GM18861 (cell line): ENCODE results near the gene VAMP2.
A peak's percentile ranks its signal among the peaks of the same experiment; 100 is the strongest.
"Not testable (repeated sequence)": the region's sequence is repeated elsewhere in the genome, so short reads cannot be mapped to it uniquely, and the experiment has no call there.

Source experiments
- ATAC-seq: cut with Tn5 transposase; IDR thresholded peaks from one replicate; pipeline ENCODE4 v1.9.1; 2021; ENCODE audit not compliant: unreplicated experiment

VAMP2 gene

DNA sequence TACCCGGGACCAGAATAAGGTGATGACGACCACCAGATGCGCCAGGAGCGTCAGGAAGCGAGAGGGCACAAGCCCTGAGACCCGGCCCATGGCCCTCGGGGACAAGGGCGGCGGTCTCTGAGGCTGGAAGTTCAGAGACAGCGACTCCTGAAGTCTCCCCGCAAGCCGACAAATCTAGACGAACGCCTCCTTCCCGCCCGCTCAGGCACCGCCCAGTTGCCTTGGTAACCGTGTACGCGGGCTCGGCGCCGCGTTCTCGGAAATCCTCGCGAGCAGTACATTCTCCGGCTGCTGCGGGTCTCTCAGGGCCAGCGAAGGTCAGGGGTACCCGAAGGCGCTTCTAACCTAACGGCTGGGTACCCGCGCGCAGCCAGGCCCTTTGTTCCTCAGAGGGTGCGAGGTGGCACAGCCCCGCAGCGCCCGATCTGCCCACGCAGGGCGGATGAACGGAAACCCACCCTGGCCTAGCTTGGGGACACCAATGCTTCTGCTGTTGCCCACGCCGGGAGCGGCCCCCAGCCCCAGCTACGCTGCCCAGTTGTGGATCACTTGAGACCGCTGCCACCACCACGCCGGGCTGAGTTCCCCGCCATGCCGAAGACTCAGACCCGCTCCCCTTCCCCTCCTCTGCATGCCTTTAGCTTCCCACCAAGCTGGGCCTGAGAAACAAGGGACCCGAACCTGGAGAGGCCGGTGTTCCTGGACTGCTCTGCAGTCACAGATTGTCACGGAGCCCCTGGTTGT is 13.6 kb upstream of the VAMP2 start, which contains the start of gene TMEM107:
Gene TMEM107, minus strand, starts transcription at position 184 of the 744 bp plus-strand sequence. Its CDS starts 94 bp downstream, at position 90.
- ATAC-seq: peak; percentile 32

DNA sequence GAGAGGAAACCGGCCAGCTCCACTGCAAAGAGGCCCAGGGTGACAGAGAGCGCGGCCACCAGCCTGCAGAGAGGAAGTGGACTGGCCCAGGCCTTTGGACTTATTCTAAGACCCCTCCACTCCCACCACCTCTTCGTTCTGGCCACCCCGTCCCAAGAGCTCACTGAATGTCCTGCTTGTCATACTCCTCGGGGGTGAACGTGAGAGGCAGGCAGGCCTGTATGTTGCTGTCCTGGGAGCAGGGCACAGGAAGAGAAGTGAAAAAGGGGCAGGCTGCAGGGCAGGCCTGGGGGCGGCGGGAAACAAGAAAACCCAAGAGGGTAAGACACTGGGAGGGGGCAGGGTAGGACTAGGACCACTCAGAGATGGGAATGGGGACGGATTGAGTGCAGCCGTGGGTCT is 13.0 kb upstream of the VAMP2 start:
- no peak for ATAC-seq

DNA sequence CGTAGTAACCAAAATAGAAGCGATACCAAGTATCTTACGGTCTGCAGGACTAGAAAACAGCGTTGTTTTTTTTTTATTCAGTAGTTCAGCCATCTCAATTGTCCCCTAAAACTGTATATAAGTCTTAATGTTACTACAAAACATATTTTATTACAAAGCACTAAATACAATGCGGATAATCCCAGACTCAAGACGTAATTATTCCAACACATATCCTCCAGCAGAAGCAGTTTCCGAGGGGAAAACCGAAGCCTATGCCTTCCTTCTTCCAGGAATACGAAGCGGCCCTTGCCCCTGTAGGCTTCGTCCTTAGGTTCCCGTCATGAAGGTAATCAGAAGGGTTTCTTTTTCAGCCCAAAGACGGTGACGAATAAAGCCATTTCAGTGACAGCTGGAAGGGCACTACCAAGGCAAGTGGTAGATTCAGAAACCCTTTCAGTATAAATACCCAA is 11.1 kb upstream of the VAMP2 start:
- ATAC-seq: no peak

DNA sequence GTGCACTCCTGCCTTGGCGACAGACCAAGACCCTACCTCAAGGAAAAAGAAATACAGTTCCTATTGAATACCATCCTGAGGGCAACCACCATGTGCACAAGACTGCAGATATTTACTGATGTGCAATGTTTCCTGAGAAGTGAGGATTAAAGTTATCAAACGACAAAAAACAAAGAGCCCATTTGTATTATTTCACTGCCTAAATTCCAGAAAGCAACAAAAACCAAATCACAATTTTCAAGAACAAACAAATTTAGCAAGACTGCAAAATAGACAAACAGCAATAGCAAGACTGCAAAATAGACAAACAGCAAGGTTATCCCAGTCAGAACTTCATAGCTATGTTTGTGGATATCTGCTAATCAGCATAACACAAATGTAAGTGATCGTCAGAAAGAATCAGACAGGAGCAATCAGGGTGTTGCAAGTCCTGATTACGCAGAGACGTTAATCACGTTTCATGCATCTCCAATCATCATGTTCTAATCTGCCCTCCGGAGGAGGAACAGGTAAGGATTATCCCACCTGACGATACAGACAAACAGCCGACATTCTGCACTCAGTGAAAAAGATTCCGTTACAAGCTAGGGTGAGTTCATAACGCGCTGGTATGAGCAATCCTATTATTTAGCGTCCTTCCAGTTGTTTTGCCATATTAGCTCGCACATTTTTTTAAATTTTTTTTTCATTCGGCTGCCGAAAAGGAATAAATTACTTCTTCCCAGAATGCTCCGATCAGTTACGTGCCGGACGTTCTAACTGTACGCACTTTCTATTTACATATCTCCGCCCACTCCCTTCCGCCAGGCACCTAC is 10.5 kb upstream of the VAMP2 start:
- peak; percentile 66 for ATAC-seq

DNA sequence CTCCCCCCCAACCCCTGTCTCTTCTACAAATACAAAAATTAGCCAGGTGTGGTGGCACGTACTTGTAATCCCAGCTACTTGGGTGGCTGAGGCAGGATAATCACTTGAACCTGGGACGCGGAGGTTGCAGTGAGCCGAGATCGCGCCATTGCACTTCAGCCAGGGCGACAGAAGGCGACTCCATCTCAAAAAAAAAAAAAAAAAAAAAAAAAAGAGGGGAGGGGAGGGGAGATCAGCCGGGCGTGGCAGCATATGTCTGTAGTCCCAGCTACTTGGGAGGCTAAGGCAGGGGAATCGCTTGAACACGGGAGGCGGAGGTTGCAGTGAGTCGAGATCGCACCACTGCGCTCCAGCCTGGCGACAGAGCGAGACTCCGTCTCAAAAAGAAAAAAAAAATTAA is 7.4 kb upstream of the VAMP2 start:
- not testable (repeated sequence) for ATAC-seq

DNA sequence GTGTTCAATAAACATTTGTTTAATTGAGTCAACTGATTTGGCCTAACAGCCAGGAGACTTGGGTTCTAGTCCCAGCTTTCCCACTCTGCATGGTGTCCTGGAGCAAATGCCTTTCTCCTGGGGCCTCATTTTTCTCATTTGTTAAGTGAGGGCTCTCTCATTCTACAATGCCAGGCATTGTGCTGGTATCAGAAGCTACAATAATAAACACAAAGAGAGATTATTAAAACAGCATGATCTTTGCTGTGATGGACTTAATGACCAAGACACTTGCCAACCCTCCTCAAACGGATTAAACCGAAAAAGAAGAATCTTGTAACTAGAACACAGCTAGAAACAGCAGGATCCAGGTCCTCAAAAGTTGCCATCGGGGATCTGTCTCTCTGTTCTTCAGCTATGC is 4.8 kb upstream of the VAMP2 start:
- ATAC-seq: no peak

DNA sequence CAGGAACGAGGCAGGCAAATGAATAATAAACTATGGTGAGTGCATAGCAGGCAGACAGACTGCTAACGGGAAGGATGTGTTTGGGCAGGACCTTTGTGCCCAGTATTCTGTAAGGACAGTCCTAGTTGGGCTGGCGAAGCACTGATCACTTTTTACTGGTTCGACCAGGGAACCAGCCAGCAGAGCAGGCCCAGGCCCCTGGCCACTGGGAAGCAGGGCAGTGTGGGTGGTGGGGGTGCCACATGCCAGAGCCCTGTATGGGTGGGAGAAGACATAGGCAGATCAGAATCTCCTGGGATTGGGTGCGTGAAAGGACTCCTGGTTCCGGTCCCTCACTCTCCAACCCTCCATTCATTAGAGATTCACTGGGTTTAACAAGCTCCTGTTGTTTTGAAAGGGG is 4.0 kb upstream of the VAMP2 start:
- no peak for ATAC-seq

DNA sequence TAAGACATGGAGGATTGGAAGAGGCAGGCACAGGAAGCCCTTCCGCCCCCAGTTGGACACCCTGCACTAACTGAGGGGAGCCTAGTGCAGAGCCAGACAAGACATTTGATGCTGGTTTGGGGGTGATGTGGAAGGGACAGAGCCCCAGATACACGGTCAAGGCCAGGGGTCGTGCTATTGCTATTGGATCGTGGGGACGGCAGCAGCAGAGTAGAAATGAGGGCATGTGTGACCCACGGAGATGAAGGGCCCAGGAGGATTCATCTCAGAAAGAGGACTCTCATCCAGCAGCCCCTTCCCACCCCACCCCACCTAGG is 2.0 kb upstream of the VAMP2 start:
- no peak for ATAC-seq

DNA sequence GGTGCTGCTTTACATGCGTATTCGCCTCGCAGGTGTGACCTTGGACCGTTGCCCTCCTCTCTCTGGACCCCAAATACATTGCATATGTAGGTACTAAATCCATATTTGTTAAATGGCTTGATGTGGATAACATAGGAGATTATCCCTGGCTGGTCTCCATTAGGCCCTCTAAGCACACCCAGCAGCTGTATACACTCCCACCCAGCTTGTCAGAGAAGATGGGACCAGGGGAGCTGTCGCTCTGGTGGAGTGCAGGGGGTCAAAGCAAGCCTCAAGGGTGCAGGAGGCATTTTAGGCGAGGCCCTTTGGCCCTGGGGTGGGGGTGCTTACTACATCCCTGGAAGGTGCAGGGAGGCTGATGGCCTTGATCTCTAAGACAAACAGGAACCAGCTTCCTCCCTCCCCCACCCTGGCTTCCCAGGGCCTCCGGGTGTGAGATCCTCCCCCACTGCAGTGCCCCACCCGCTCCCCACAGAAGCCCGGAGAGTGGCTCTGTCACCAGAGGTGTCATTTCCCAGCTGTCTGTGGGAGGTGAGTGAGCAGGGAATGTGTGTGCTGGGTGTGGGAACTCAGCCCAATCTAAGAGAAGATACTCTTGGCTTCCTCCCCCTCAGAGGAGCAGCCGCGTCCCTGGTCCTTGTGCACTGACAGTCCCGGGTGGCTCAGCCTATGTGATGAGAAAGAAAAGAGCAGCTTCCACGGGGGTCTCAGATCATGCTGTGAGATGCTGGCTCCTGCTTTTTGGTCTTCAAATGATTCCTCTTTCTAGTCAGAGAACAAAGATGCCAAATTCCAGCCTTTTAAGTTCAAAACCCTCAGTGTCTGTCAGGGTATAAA is 1.4 kb upstream of the VAMP2 start:
- no peak for ATAC-seq

DNA sequence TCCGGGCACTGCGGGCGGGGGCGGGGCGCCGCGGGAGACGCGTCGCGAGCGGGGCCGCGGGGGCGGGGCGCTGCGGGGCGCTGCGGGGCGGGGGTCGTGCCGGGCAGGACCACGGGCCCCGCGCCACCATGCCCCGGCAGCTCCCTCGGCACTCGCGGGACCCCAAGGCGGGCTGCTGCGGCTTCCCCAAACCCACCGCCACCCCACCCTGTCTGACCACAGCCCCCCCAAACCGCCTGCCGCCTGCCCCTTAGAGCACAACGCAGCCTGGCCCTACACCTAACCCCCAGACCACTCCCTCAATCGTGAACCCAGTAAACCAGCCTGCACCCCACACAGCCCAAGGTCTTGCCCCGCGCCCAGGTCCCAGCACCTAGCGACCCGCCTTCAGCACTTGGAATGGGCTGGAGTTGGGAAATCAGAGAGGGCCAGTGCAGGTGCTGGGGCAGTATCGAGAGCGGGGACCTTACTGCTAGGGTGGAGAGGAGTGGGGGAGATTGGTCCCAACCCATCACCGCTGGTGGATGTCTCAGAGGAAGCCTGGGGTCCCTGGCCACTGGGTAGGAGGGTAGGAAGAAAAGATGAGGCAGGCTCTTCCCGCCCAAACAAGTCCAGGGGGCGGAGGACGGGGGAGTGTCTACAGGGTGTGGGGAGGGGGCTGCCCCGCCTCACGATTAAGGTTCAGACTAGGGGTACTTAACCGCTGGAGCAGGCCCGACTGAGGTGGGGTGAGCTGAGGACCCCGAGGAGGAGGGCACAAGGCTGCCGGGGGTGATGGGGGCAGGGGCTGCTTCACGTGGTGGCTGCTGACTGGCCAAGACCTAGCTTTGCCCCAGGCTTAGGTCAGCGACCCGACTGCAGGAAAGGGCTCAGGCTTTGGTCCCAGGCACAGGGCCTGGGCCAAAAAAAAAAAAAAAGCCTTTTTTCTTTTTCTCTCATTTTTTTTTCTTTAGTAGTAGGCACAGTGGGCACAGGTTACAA is 539 bp upstream of the VAMP2 start:
- no peak for ATAC-seq

DNA sequence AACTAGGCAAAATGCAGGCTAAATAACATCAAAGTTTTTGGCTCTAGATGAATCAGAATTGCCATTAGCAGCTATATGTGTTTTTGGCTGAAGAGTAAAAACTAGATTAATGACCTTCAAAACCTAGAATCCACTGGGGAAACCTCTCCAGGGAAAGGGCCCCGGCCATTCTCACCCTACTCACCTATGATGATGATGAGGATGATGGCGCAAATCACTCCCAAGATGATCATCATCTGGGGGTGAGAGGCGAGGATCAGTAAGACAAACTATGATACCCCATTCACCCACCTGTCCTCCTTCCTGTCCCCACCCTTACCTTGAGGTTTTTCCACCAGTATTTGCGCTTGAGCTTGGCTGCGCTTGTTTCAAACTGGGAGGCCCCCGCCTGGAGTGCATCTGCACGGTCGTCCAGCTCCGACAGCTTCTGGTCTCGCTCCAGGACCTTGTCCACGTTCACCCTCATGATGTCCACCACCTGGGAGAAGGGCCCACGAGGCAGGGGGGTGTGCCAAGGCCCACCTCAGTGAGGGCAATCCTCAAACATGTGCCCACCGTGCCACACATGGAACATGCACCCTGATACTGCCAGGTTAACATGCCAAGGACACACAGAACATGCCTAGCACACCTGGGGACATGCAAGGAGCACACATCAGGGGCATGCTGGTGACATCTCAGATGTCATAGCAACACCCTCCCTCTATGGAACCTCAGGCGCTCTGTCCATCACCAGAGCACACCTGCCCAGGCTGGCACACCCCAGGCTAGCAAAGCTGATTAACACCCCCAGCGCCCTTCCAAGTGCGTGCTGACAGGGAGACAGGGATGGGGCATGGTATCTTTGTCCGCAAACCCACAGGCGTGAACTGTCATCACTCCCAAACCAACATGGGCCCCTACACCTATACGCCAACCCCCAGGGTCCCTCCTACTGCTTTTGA is 1.2 kb downstream of the VAMP2 start:
- ATAC-seq: no peak

DNA sequence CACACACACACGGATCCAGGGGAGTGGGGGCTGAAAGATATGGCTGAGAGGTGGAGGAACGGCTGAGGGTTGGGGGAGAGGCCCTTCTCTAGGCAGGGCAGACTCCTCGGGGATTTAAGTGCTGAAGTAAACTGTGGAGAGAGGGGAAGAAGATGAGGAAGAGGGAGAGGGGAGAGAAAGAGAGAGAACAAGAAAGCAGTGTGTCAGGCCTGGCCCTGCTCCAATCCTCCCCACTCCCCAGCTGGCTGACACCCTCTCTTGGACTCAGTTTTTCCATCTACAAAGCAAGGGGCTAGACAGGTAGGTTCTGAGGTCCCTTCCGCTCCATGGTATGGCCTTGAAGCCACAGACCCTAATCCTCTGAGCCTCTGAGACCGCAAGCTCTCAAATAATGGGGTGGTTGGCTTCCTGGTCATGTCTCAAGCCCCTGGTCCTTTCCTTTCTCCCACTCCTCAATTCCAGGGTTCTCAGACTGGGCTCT is 2.0 kb downstream of the VAMP2 start:
- ATAC-seq: no peak

DNA sequence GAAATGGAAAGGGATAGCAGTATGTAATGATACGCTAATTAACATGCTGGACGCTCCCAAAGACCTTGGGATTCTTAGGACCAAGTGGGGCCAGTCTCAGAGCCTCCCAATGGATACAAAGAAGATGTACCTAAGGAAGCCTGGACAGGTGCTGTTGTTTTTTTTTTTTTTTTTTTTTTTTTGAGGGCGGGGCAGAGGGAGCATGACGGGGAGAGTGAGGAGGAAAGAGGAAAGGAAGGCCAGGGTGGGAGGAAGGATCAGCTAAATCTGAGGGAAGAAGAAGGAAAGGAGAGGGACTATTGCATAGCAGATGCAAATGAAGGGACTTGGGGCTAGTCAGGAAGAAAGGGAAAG is 2.5 kb downstream of the VAMP2 start:
- ATAC-seq: no peak

DNA sequence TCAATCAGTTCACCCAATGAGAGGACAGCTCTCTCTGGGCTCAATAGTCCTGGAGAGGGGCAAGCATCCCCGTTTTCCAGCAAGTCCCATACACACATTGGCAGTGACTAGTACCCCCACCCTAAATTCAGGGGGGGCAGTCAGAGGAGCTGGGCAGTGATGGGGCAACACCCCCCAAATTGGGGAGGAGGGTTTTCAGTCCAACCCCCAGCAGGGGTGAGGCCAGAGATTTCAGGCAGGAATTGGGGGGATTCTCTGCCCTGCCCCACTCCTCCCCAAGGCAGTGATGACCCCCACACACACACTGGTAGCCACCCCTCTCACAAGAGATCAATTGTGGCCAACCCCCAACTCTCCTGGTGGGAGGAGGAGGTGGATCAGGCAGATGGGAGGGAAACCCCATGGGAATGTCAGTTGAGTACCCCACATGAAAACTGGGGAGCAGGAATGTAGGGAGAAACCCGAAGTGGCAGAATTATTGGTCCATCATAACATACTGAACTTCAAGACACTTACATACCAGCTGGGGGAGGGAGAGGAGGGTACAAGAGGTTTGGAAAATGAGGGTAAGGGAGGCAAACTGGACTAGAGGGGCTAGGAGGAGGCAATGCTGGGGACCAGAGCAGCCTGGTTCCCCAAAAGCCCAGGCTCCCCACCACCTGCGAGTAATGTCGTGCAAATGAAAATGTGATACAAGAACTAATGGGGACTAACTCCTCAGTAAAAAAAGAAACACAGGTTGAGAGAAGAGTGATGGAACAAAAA is 3.1 kb downstream of the VAMP2 start:
- ATAC-seq: no peak

DNA sequence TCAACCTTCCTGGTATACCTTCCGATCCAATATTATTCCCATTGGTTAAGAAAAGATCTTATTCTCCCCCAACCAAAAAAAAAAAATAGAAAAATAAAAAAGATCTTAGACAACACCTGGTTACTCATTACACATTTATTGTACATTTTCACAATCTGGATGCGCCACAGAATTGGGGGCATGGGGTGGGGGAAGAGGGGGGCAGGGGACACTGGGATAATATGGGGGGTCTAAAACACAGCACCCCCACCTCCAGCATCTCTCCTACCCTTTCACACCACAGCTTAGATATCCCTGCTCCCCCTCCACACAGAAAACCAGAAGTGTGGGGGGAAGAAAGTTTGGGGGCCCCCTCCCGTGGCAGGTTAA is 3.7 kb downstream of the VAMP2 start:
- no peak for ATAC-seq

DNA sequence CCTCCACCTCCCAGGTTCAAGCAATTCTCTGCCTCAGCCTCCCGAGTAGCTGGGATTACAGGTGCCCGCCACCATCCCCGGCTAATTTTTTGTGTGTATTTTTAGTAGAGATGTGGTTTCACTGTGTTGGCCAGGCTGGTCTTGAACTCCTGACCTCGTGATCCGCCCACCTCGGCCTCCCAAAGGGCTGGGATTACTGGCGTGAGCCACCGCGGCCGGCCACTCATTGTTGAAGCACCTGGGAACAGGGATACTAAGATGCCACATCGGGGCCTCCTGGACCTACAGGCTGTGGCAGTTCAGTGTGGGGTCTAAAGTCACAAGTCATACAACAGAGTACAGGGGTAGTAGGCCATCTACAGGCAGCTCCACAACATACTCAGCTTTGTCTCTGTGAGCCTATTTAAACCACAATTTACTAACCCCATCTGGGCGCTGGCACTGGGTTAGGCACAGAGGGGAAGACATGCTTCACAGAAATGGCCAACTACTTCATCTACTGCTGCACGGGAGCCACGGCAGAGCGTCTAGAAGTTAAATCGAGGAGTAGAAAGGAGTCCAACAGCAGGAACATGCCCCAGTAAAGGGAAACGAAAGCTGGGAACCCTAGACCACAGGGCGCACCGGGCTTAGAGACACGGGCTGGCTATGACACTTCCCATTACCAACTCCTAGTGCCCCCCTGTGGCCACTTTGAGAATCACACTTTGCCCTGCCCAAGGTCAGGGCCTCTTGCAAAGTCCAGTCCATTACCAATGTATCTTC is 4.3 kb downstream of the VAMP2 start:
- ATAC-seq: no peak

DNA sequence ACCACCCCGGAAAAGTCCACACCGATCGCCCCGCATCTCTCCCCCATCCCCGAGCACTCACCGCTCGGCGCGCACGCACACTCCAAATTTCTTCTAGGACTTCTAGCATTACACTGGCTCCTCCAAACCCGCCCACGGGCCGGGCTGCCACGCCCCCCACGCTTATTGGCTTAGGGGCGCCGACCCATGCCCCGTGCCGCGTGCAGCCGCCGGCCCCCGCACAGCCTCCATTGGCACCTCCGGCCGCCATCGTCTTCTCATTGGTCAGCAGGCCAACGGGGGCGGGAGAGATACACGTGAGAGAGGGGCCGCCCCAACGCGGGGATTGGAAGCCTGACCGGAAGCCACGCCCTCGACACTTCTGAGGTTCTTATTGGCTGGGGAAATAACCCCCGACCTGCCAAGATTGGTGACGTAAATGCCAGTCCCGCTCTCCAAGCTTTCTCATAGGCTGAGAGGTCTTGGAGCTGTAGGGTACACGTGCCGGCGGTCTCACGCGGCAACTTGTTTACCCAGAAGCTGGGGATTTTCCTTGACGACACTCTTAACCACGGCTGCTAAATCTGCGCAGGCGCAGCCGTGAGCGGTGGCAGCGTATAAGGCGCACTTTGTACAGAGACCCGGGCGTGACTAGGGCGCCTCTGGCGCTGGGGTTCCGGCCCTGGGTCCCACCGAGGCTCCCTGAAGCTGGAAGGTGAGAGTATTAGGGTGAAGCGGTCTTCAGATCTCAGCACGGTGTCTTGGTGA is 6.3 kb downstream of the VAMP2 start:
- peak; percentile 57 for ATAC-seq
